Trophoblast cell (in vitro differentiated cells and primary cell): Measurements from ENCODE around the gene NCK2.

Experiments used
- DNase-seq, 2 donors: peaks; one replicate each; pipeline ENCODE4 v3.0.0-alpha.2; 2016
- H2AFZ ChIP-seq: 2 replicates; pipeline ENCODE4 v1.6.1; 2013; ENCODE audit warnings: low read length, moderate library complexity, mild to moderate bottlenecking; ENCODE audit not compliant: insufficient read depth, poor library complexity
- H2AK5ac ChIP-seq: 2 replicates; pipeline ENCODE4 v1.6.1; 2013; ENCODE audit warnings: mild to moderate bottlenecking, low read length
- H2BK120ac ChIP-seq: 2 replicates; pipeline ENCODE4 v1.6.1; 2013; ENCODE audit warnings: low read length, mild to moderate bottlenecking, moderate library complexity; ENCODE audit not compliant: insufficient read depth, poor library complexity
- H2BK12ac ChIP-seq: 2 replicates; pipeline ENCODE4 v1.6.1; 2013; ENCODE audit warnings: mild to moderate bottlenecking, low read length, moderate library complexity
- H2BK5ac ChIP-seq: 2 replicates; pipeline ENCODE4 v1.6.1; 2013; ENCODE audit warnings: low read length, low read depth, moderate library complexity, mild to moderate bottlenecking; ENCODE audit not compliant: poor library complexity
- H3K14ac ChIP-seq: 2 replicates; pipeline ENCODE4 v1.6.1; 2013; ENCODE audit warnings: mild to moderate bottlenecking, low read length
- H3K18ac ChIP-seq: 2 replicates; pipeline ENCODE4 v1.6.1; 2013; ENCODE audit warnings: mild to moderate bottlenecking, low read length
- H3K23ac ChIP-seq: 2 replicates; pipeline ENCODE4 v1.6.1; 2013; ENCODE audit warnings: low read length
- H3K27ac ChIP-seq: 2 replicates; pipeline ENCODE4 v1.5.1; 2013; ENCODE audit warnings: low read depth, mild to moderate bottlenecking, inconsistent platforms, low read length, moderate library complexity
- H3K27me3 ChIP-seq: 2 replicates; pipeline ENCODE4 v1.6.1; 2013; ENCODE audit warnings: inconsistent platforms, mild to moderate bottlenecking, low read length, moderate library complexity; ENCODE audit not compliant: insufficient read depth
- H3K36me3 ChIP-seq, 2 experiments: 1 replicate in 1 of 2; 2 replicates in 1 of 2; pipeline ENCODE4 v1.6.1; 2013; ENCODE audit warnings: low read length in 2 of 2, mild to moderate bottlenecking in 2 of 2, moderate library complexity in 1 of 2; ENCODE audit not compliant: insufficient read depth in 2 of 2, control insufficient read depth in 1 of 2
- H3K4ac ChIP-seq: 2 replicates; pipeline ENCODE4 v1.6.1; 2013; ENCODE audit warnings: low read depth, mild to moderate bottlenecking, low read length, moderate library complexity
- H3K4me1 ChIP-seq, 2 experiments: 1 replicate in 1 of 2; 2 replicates in 1 of 2; pipeline ENCODE4 v1.6.1; 2013; ENCODE audit warnings: low read length in 2 of 2, mild to moderate bottlenecking in 2 of 2, moderate library complexity in 1 of 2; ENCODE audit not compliant: insufficient read depth in 2 of 2, control insufficient read depth in 1 of 2
- H3K4me2 ChIP-seq: 2 replicates; pipeline ENCODE4 v1.6.1; 2013; ENCODE audit warnings: inconsistent platforms, mild to moderate bottlenecking, low read length, moderate library complexity
- H3K4me3 ChIP-seq: 2 replicates; pipeline ENCODE4 v1.5.1; 2013; ENCODE audit warnings: mild to moderate bottlenecking, low read depth, low read length, inconsistent platforms
- H3K79me1 ChIP-seq: one replicate; pipeline ENCODE4 v1.6.1; 2013; ENCODE audit warnings: low read length
- H3K79me2 ChIP-seq: 2 replicates; pipeline ENCODE4 v1.6.1; 2013; ENCODE audit warnings: low read length, mild to moderate bottlenecking; ENCODE audit not compliant: control insufficient read depth, insufficient read depth, poor library complexity
- H3K9ac ChIP-seq: 2 replicates; pipeline ENCODE4 v1.6.1; 2013; ENCODE audit warnings: mild to moderate bottlenecking, low read length
- H3K9me3 ChIP-seq: 2 replicates; pipeline ENCODE4 v1.6.1; 2013; ENCODE audit warnings: low read depth, mild to moderate bottlenecking, control low read depth, inconsistent platforms, low read length; ENCODE audit not compliant: insufficient read depth
- H4K12ac ChIP-seq: 2 replicates; pipeline ENCODE4 v1.6.1; 2013; ENCODE audit warnings: low read depth, mild to moderate bottlenecking, low read length, moderate library complexity
- H4K8ac ChIP-seq: 2 replicates; pipeline ENCODE4 v1.6.1; 2013; ENCODE audit warnings: low read depth, mild to moderate bottlenecking, low read length, moderate library complexity
- H4K91ac ChIP-seq: one replicate; pipeline ENCODE4 v1.6.1; 2013; ENCODE audit warnings: low read depth, mild to moderate bottlenecking, low read length, moderate library complexity
- WGBS: extraction: QIAGEN DNeasy Blood & Tissue Kit; methylation state at CpG from one replicate; pipeline ENCODE4 v1.1.7; 2013; ENCODE audit warnings: missing lambda C conversion rate; ENCODE audit not compliant: insufficient read length, insufficient coverage; ENCODE audit errors: extremely low coverage; 5-methylcytosine and 5-hydroxymethylcytosine counted together

NCK2 gene

GRCh38 chr2:105912081-105912480 is 167.4 kb downstream of the NCK2 start:
- H3K27me3 ChIP-seq = no peaks in the 10 kb centered on the region
- peaks cover 2% of the 10 kb centered on the region for H3K9me3 ChIP-seq
- no peak overlapping the region for H3K27ac ChIP-seq
- no peak overlapping the region for H2BK12ac ChIP-seq
- no peak overlapping the region for H2AFZ ChIP-seq
- no peaks in the 10 kb centered on the region for H3K79me2 ChIP-seq
- no peak overlapping the region for H3K4me2 ChIP-seq
- H3K18ac ChIP-seq = no peak overlapping the region
- no peak for DNase-seq
- no peak overlapping the region for H4K12ac ChIP-seq
- H2BK120ac ChIP-seq = no peak overlapping the region
- H3K14ac ChIP-seq = no peak overlapping the region
- H2BK5ac ChIP-seq = no peak overlapping the region
- no CpG with 5 or more reads among the region's 2 CpGs for WGBS
- H4K8ac ChIP-seq = no peak overlapping the region
- H4K91ac ChIP-seq = no peak overlapping the region
- no peak overlapping the region for H3K4ac ChIP-seq
- H3K79me1 ChIP-seq = no peaks in the 10 kb centered on the region
- H3K36me3 ChIP-seq = no peaks in the 10 kb centered on the region
- no peak overlapping the region for H2AK5ac ChIP-seq
- H3K9ac ChIP-seq = no peak overlapping the region
- no peaks in the 10 kb centered on the region for H3K4me1 ChIP-seq
- no peak overlapping the region for H3K23ac ChIP-seq
- no peak overlapping the region for H3K4me3 ChIP-seq

GRCh38 chr2:105915005-105915558 is 170.4 kb downstream of the NCK2 start:
- no peaks in the 10 kb centered on the region for H3K79me1 ChIP-seq
- no peak overlapping the region for H3K23ac ChIP-seq
- H4K12ac ChIP-seq = no peak overlapping the region
- no peak for DNase-seq
- no peaks in the 10 kb centered on the region for H3K36me3 ChIP-seq
- no peaks in the 10 kb centered on the region for H3K27me3 ChIP-seq
- no peak overlapping the region for H2BK12ac ChIP-seq
- no CpG with 5 or more reads among the region's 2 CpGs for WGBS
- H2BK120ac ChIP-seq = no peak overlapping the region
- no peak overlapping the region for H4K91ac ChIP-seq
- H3K79me2 ChIP-seq = no peaks in the 10 kb centered on the region
- H3K4me1 ChIP-seq = no peaks in the 10 kb centered on the region
- no peak overlapping the region for H4K8ac ChIP-seq
- no peak overlapping the region for H3K4ac ChIP-seq
- no peak overlapping the region for H2AFZ ChIP-seq
- no peak overlapping the region for H3K4me3 ChIP-seq
- no peak overlapping the region for H2AK5ac ChIP-seq
- no peak overlapping the region for H3K27ac ChIP-seq
- H3K9ac ChIP-seq = no peak overlapping the region
- no peak overlapping the region for H3K4me2 ChIP-seq
- H3K18ac ChIP-seq = no peak overlapping the region
- H2BK5ac ChIP-seq = no peak overlapping the region
- peaks cover 2% of the 10 kb centered on the region for H3K9me3 ChIP-seq
- H3K14ac ChIP-seq = no peak overlapping the region

GRCh38 chr2:105917226-105917625 is 172.5 kb downstream of the NCK2 start:
- Histone ChIP-seq H2AFZ (no peak overlapping the region), H3K27me3 (no peaks in the 10 kb centered on the region), H3K23ac (peak overlapping the region; percentile 47), H3K4me1 (no peaks in the 10 kb centered on the region), H3K79me2 (no peaks in the 10 kb centered on the region), H3K27ac (no peak overlapping the region), H2BK120ac (no peak overlapping the region), H3K79me1 (no peaks in the 10 kb centered on the region), H3K4me3 (no peak overlapping the region), H3K36me3 (no peaks in the 10 kb centered on the region), H3K14ac (no peak overlapping the region), H4K8ac (no peak overlapping the region), H3K4ac (no peak overlapping the region), H3K18ac (no peak overlapping the region), H3K9me3 (peaks cover 2% of the 10 kb centered on the region), H4K12ac (no peak overlapping the region), H3K9ac (no peak overlapping the region), H2BK5ac (no peak overlapping the region), H2BK12ac (no peak overlapping the region), H4K91ac (no peak overlapping the region), H2AK5ac (no peak overlapping the region), H3K4me2 (no peak overlapping the region)
- no CpG with 5 or more reads among the region's 4 CpGs for WGBS
- no peak for DNase-seq

GRCh38 chr2:105917688-105918087 is 173.0 kb downstream of the NCK2 start:
- H3K4me3 ChIP-seq = no peak overlapping the region
- no peaks in the 10 kb centered on the region for H3K79me2 ChIP-seq
- H2BK12ac ChIP-seq = no peak overlapping the region
- no peaks in the 10 kb centered on the region for H3K79me1 ChIP-seq
- no peaks in the 10 kb centered on the region for H3K4me1 ChIP-seq
- no peak overlapping the region for H2AFZ ChIP-seq
- H3K4ac ChIP-seq = no peak overlapping the region
- H3K14ac ChIP-seq = no peak overlapping the region
- no peak overlapping the region for H3K23ac ChIP-seq
- no peak overlapping the region for H3K4me2 ChIP-seq
- peaks cover 2% of the 10 kb centered on the region for H3K9me3 ChIP-seq
- H3K36me3 ChIP-seq = no peaks in the 10 kb centered on the region
- no peak for DNase-seq
- no peak overlapping the region for H3K27ac ChIP-seq
- no peak overlapping the region for H2AK5ac ChIP-seq
- H3K27me3 ChIP-seq = no peaks in the 10 kb centered on the region
- H3K9ac ChIP-seq = no peak overlapping the region
- WGBS = no CpG with 5 or more reads among the region's 4 CpGs
- H2BK120ac ChIP-seq = no peak overlapping the region
- no peak overlapping the region for H4K91ac ChIP-seq
- H3K18ac ChIP-seq = no peak overlapping the region
- no peak overlapping the region for H2BK5ac ChIP-seq
- H4K12ac ChIP-seq = no peak overlapping the region
- no peak overlapping the region for H4K8ac ChIP-seq
